ENCODE measurements around the gene GRAMD2B. TPM values are rescaled to one million over a fixed set of nuclear protein-coding genes. Genes with fewer than 3 reads are reported as not detected.
"Not testable (repeated sequence)": the region's sequence is repeated elsewhere in the genome, so short reads cannot be mapped to it uniquely, and the experiment has no call there.

The GRAMD2B gene
- total RNA-seq, 2 donors from 2014 or later: 41.1 to 45.0 TPM

DNA sequence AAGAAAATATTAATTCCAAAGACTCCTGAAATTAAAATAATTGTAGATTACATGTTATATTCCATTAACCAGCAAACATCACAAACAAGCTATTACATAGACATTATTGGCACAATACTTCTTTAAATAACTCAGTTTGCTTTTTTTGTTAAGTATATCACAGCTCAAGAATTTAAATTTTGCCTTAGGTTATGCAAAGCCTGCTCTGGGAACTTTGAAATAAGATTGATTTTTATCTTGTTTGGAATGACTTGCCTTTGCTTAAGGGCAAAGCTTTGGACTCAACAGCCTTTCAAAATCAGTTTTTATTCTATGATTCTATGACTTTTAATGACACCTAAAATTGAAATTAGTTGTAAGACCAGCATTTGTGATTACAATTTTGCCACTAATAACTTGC, 93.6 kb downstream of the GRAMD2B start:
- no peak for DNase-seq (ENCODE audit: low spot score)
- Histone ChIP-seq H3K4me3 (no peak overlapping the region), H3K9me3 (no peaks in the 10 kb centered on the region), H3K36me3 (no peaks in the 10 kb centered on the region), H3K27ac (no peak overlapping the region), H3K4me1 (peaks cover 0 to 27% of the 10 kb centered on the region in 2 donors), H3K27me3 (no peaks in the 10 kb centered on the region)
- TF ChIP-seq CTCF (IDR thresholded peaks at IDR 0.05): no peak

- not testable (repeated sequence) for H3K27me3 ChIP-seq; H3K4me3 ChIP-seq; DNase-seq (ENCODE audit: low spot score); H3K9me3 ChIP-seq; H3K36me3 ChIP-seq
- H3K27ac ChIP-seq: peak overlapping the region; percentile 73 to 78
- peaks cover 0 to 33% of the 10 kb centered on the region in 2 donors for H3K4me1 ChIP-seq
Measured at GRCh38 chr5:126519223-126519622, 96.0 kb downstream of the GRAMD2B start.

GRCh38 chr5:126519637-126520592, 96.7 kb downstream of the GRAMD2B start:
- no peaks in the 10 kb centered on the region for H3K9me3 ChIP-seq
- no peaks in the 10 kb centered on the region for H3K36me3 ChIP-seq
- H3K27ac ChIP-seq: peak overlapping the region; percentile 73 to 78
- peaks cover 0 to 35% of the 10 kb centered on the region in 2 donors for H3K4me1 ChIP-seq
- H3K27me3 ChIP-seq: no peaks in the 10 kb centered on the region
- TF ChIP-seq CTCF (IDR thresholded peaks at IDR 0.05): no peak
- no peak overlapping the region for H3K4me3 ChIP-seq
- DNase-seq (ENCODE audit: low spot score): peak; percentile 42

GRCh38 chr5:126520593-126520953, 97.4 kb downstream of the GRAMD2B start:
- Histone ChIP-seq H3K9me3 (no peaks in the 10 kb centered on the region), H3K27ac (peak overlapping the region; percentile 73 to 78), H3K4me1 (peaks cover 0 to 35% of the 10 kb centered on the region in 2 donors), H3K4me3 (no peak overlapping the region), H3K27me3 (no peaks in the 10 kb centered on the region), H3K36me3 (no peaks in the 10 kb centered on the region)
- no peak for DNase-seq (ENCODE audit: low spot score)
- no peak for TF ChIP-seq CTCF (IDR thresholded peaks at IDR 0.05)

- no peak for TF ChIP-seq CTCF (IDR thresholded peaks at IDR 0.05)
- H3K36me3 ChIP-seq: no peaks in the 10 kb centered on the region
- no peak overlapping the region for H3K4me3 ChIP-seq
- no peaks in the 10 kb centered on the region for H3K9me3 ChIP-seq
- no peaks in the 10 kb centered on the region for H3K27me3 ChIP-seq
- peaks cover 0 to 38% of the 10 kb centered on the region in 2 donors for H3K4me1 ChIP-seq
- no peak overlapping the region for H3K27ac ChIP-seq
- DNase-seq (ENCODE audit: low spot score): no peak
Measured at GRCh38 chr5:126521130-126521529, 97.9 kb downstream of the GRAMD2B start.

DNA sequence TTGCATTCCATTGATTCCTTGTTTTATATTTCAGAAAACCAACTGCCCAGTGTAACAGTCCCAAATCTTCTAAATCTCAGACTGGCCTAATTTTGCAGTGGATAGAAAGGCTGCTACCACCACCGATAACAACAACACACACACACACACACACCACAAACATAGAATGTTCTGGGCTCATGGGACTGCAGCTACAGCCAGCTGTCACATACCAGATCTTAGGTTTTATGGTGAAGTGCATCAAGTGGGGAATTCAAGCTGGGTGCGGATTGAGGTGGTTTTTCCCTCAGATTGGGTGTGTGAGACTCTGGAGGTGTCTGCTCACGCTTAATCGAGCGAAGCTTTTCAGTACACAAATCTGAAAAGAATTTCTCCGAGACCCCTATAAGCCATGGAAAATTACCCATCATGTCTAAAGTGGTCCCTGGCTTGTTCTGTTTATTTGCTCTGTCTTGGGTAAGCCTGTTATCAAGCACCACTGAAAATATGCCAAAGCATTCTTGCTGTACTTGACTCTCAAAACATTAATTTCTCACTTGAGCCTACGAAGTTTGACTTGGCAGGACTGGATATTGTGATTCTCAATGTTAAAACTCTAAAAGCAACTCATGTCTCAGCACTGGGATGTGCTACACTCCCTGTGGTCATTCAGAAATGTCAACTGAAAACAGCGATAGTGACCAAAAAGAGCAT, 100.8 kb downstream of the GRAMD2B start:
- Histone ChIP-seq H3K4me1 (peaks cover 0 to 38% of the 10 kb centered on the region in 2 donors), H3K27me3 (no peaks in the 10 kb centered on the region), H3K36me3 (no peaks in the 10 kb centered on the region), H3K27ac (peak overlapping the region; percentile 50 to 83), H3K9me3 (no peaks in the 10 kb centered on the region), H3K4me3 (no peak overlapping the region)
- TF ChIP-seq CTCF (IDR thresholded peaks at IDR 0.05): no peak
- peak; percentile 46 for DNase-seq (ENCODE audit: low spot score)

Measured in right atrium auricular region (tissue), 2 donors.